GM23248 (cell line): ENCODE data around the gene THBS2.

Experiments used
- EZH2 ChIP-seq: fragments of 200-600 bp; sonication (generic); IDR thresholded peaks from 2 replicates; pipeline ENCODE4 v1.6.1; 2018; ENCODE audit warnings: antibody characterized with exemption, mild to moderate bottlenecking; ENCODE audit not compliant: insufficient read depth, poor library complexity, severe bottlenecking
- EZH2phosphoT487 ChIP-seq: fragments of 200-600 bp; sonication (generic); IDR thresholded peaks from 2 replicates; pipeline ENCODE4 v1.6.1; 2018; ENCODE audit warnings: antibody characterized with exemption, moderate library complexity, mild to moderate bottlenecking, low read depth; ENCODE audit not compliant: insufficient read depth

- no peak for TF ChIP-seq EZH2
- no peak for TF ChIP-seq EZH2phosphoT487
These were observed 70.4 kb downstream of the THBS2 start for GRCh38 chr6:169183233-169183632.
